Suprapubic skin (tissue), 4 donors: Measurements from ENCODE around the gene EYS. TPM values are rescaled to one million over a fixed set of nuclear protein-coding genes. Genes with fewer than 3 reads are reported as not detected.

Source experiments
- DNase-seq, 2 donors: peaks; one replicate each; pipeline ENCODE4 v3.0.0-alpha.2; 2019; ENCODE audit warnings: low spot score in 2 of 2
- H3K27ac ChIP-seq: fragments of 200-600 bp; sonication (generic); one replicate; pipeline ENCODE4 v1.5.1; 2019
- H3K27me3 ChIP-seq: fragments of 200-600 bp; sonication (generic); one replicate; pipeline ENCODE4 v1.5.1; 2019
- H3K36me3 ChIP-seq: fragments of 200-600 bp; sonication (generic); one replicate; pipeline ENCODE4 v1.5.1; 2019
- H3K4me1 ChIP-seq: fragments of 200-600 bp; sonication (generic); one replicate; pipeline ENCODE4 v1.5.1; 2019
- H3K4me3 ChIP-seq: fragments of 200-600 bp; sonication (generic); one replicate; pipeline ENCODE4 v1.5.1; 2019; ENCODE audit warnings: mild to moderate bottlenecking
- H3K9me3 ChIP-seq: fragments of 200-600 bp; sonication (generic); one replicate; pipeline ENCODE4 v1.5.1; 2019
- CTCF ChIP-seq, 2 donors: fragments of 200-600 bp in 1 of 2; fragments of 450-650 bp in 1 of 2; sonication (generic) in 1 of 2; IDR thresholded peaks; one replicate each; pipeline ENCODE4 v1.5.1; 2016 to 2019; ENCODE audit warnings: antibody characterized with exemption in 2 of 2, mild to moderate bottlenecking in 1 of 2, moderate library complexity in 1 of 2
- EP300 ChIP-seq: sonication (generic); formaldehyde crosslinking; IDR thresholded peaks from one replicate; pipeline ENCODE4 v1.6.1; 2017; ENCODE audit warnings: antibody characterized with exemption
- POLR2A ChIP-seq, 2 donors: fragments of 450-650 bp; IDR thresholded peaks; one replicate each; pipeline ENCODE4 v1.6.1; 2017; ENCODE audit warnings: antibody characterized with exemption in 2 of 2, mild to moderate bottlenecking in 2 of 2, moderate library complexity in 2 of 2
- POLR2AphosphoS5 ChIP-seq, 3 donors: sonication (generic); formaldehyde crosslinking; IDR thresholded peaks; one replicate each; pipeline ENCODE4 v1.6.1; 2017; ENCODE audit warnings: antibody characterized with exemption in 3 of 3
- WGBS: methylation state at CpG from one replicate; pipeline ENCODE4 v1.1.5; 2018; 5-methylcytosine and 5-hydroxymethylcytosine counted together
- total RNA-seq, 4 donors: library from RNA; depleted of rRNA; stranded (reverse); fragments of >200 nt; gene quantifications; one replicate each; pipeline ENCODE4 v1.1.0, GENCODE V29; 2016

Gene EYS
- total RNA-seq, 4 donors from 2014 or later: not detected

- Histone ChIP-seq H3K36me3 (no peaks in the 10 kb centered on the region), H3K4me1 (no peaks in the 10 kb centered on the region), H3K4me3 (no peak overlapping the region), H3K27ac (no peak overlapping the region), H3K27me3 (no peaks in the 10 kb centered on the region), H3K9me3 (peaks cover 3% of the 10 kb centered on the region)
- no peak for DNase-seq
- no peak for TF ChIP-seq CTCF (IDR thresholded peaks at IDR 0.05)
- TF ChIP-seq EP300: no peak
- TF ChIP-seq POLR2A (IDR thresholded peaks at IDR 0.05): no peak
- TF ChIP-seq POLR2AphosphoS5 (IDR thresholded peaks at IDR 0.05): no peak
- whole genome bisulfite sequencing: 81% methylated on average over 1 of the region's 1 CpG
Measured at GRCh38 chr6:65449926-65450325, 257.1 kb downstream of the EYS start.

DNA sequence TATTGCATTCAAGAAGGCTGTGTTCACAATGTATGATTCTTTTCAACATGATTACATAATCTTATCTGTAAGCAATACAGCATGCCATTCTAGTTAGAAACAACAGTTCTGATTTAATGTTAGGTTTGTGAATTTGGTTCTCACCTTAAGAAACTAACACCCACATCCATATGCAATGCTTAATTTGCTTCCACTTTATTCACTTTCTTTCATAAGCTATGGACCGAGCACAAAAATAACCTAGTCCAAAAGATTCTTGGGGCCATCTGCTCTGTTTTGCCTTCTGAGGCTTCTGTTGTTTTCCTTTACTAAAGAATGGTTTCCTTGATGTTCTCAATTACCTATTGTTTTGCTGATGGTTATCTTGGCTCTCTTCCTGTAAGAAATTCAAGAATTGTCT is 258.2 kb downstream of the EYS start:
- TF ChIP-seq EP300 (no peak), POLR2A (IDR thresholded peaks at IDR 0.05) (no peak)
- Histone ChIP-seq H3K27me3 (no peaks in the 10 kb centered on the region), H3K9me3 (no peaks in the 10 kb centered on the region), H3K36me3 (no peaks in the 10 kb centered on the region), H3K4me3 (no peak overlapping the region), H3K27ac (no peak overlapping the region), H3K4me1 (no peaks in the 10 kb centered on the region)
- WGBS: 59% methylated on average over 1 of the region's 1 CpG
- no peak for DNase-seq

- 94% methylated on average over 1 of the region's 1 CpG for WGBS
- DNase-seq: no peak
- Histone ChIP-seq H3K4me1 (no peaks in the 10 kb centered on the region), H3K4me3 (no peak overlapping the region), H3K27ac (no peak overlapping the region), H3K27me3 (no peaks in the 10 kb centered on the region), H3K36me3 (no peaks in the 10 kb centered on the region), H3K9me3 (peaks cover 3% of the 10 kb centered on the region)
- TF ChIP-seq POLR2AphosphoS5 (IDR thresholded peaks at IDR 0.05): no peak
- no peak for TF ChIP-seq CTCF (IDR thresholded peaks at IDR 0.05)
- no peak for TF ChIP-seq EP300
- no peak for TF ChIP-seq POLR2A (IDR thresholded peaks at IDR 0.05)
Measured at GRCh38 chr6:65436281-65436680, 270.7 kb downstream of the EYS start.

GRCh38 chr6:65416621-65417020 is 290.4 kb downstream of the EYS start:
- Histone ChIP-seq H3K27ac (no peak overlapping the region), H3K4me1 (no peaks in the 10 kb centered on the region), H3K9me3 (no peaks in the 10 kb centered on the region), H3K4me3 (no peak overlapping the region), H3K27me3 (no peaks in the 10 kb centered on the region), H3K36me3 (no peaks in the 10 kb centered on the region)
- no peak for DNase-seq
- TF ChIP-seq POLR2AphosphoS5 (IDR thresholded peaks at IDR 0.05): no peak
- TF ChIP-seq POLR2A (IDR thresholded peaks at IDR 0.05): no peak
- TF ChIP-seq CTCF (IDR thresholded peaks at IDR 0.05): no peak
- no peak for TF ChIP-seq EP300
- WGBS: 85% methylated on average over 3 of the region's 3 CpGs

- 88% methylated on average over 3 of the region's 3 CpGs for WGBS
- H3K4me3 ChIP-seq: no peak overlapping the region
- H3K4me1 ChIP-seq: no peaks in the 10 kb centered on the region
- no peak for DNase-seq
- H3K27me3 ChIP-seq: no peaks in the 10 kb centered on the region
- H3K36me3 ChIP-seq: no peaks in the 10 kb centered on the region
- TF ChIP-seq POLR2A (IDR thresholded peaks at IDR 0.05) (no peak), EP300 (no peak), POLR2AphosphoS5 (IDR thresholded peaks at IDR 0.05) (no peak), CTCF (IDR thresholded peaks at IDR 0.05) (no peak)
- no peak overlapping the region for H3K27ac ChIP-seq
- H3K9me3 ChIP-seq: no peaks in the 10 kb centered on the region
Measured at GRCh38 chr6:65410309-65410708, 296.7 kb downstream of the EYS start.

- DNase-seq: no peak
- Histone ChIP-seq H3K27me3 (no peaks in the 10 kb centered on the region), H3K9me3 (no peaks in the 10 kb centered on the region), H3K27ac (no peak overlapping the region), H3K4me1 (no peaks in the 10 kb centered on the region), H3K36me3 (no peaks in the 10 kb centered on the region), H3K4me3 (no peak overlapping the region)
- no peak for TF ChIP-seq POLR2A (IDR thresholded peaks at IDR 0.05)
- no peak for TF ChIP-seq POLR2AphosphoS5 (IDR thresholded peaks at IDR 0.05)
- TF ChIP-seq EP300: no peak
- TF ChIP-seq CTCF (IDR thresholded peaks at IDR 0.05): no peak
Measured at GRCh38 chr6:65402564-65402963, 304.5 kb downstream of the EYS start.
